Measurements from ENCODE around the gene CNGA1. TPM values are rescaled to one million over a fixed set of nuclear protein-coding genes. Genes with fewer than 3 reads are reported as not detected.

The CNGA1 gene
- total and polyA plus RNA-seq, 3 donors from 2014 or later, result 0.28 to 1.7 (median 0.47) TPM

DNA sequence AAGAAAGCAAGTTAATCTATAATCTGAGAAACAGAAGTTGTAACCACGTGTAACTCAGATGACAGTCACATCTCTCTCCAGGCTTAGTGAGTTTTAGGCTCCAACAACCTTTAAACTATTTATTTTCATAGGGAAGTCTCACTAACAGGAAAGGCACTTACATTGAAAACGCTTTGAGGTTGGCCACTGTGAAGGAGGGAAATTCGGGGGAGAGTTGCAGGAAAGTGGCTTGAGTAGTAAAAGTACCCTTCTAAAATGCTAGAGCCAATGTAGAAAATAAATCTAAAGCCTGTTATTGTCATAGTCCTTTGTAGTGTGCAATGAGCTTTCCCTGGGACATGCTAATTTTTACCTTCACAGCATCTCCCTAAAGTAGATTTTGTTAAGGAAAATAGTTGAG lies 101.1 kb downstream of the CNGA1 start:
- Histone ChIP-seq H3K9me3 (no peaks in the 10 kb centered on the region), H3K27me3 (no peaks in the 10 kb centered on the region), H3K4me3 (no peak overlapping the region), H3K4me1 (peaks cover 6% of the 10 kb centered on the region), H3K36me3 (ENCODE audit: low read depth, missing control alignments) (no peaks in the 10 kb centered on the region), H3K27ac (no peak overlapping the region)
- 40 to 43% methylated on average over 3 of the region's 3 CpGs for WGBS, 2 donors
- DNase-seq, result no peak
- intact Hi-C loops (cut with DNase I; ENCODE audit: low total_unique reads), result no loop called here
- no peak for TF ChIP-seq CTCF (IDR thresholded peaks at IDR 0.05)
- TF ChIP-seq POLR2A (IDR thresholded peaks at IDR 0.05), result no peak

GRCh38 chr4:47914926-47915237 lies 101.6 kb downstream of the CNGA1 start:
- TF ChIP-seq CTCF (IDR thresholded peaks at IDR 0.05) (no peak), POLR2A (IDR thresholded peaks at IDR 0.05) (no peak)
- WGBS, 2 donors, result 0 to 1% methylated on average over 6 of the region's 6 CpGs
- Histone ChIP-seq H3K36me3 (ENCODE audit: low read depth, missing control alignments) (no peaks in the 10 kb centered on the region), H3K27me3 (no peaks in the 10 kb centered on the region), H3K4me1 (peaks cover 6% of the 10 kb centered on the region), H3K9me3 (no peaks in the 10 kb centered on the region), H3K4me3 (peak overlapping the region; percentile 87 to 88), H3K27ac (no peak overlapping the region)
- no peak for DNase-seq
- intact Hi-C loops (cut with DNase I; ENCODE audit: low total_unique reads), result no loop called here

GRCh38 chr4:47914220-47914925 lies 102.1 kb downstream of the CNGA1 start, which contains the start of gene NFXL1:
NFXL1 (minus strand) TSS chr4:47914583; CDS start chr4:47914203, 380 bp downstream.
- Histone ChIP-seq H3K9me3 (no peaks in the 10 kb centered on the region), H3K27me3 (no peaks in the 10 kb centered on the region), H3K4me3 (peak within 1 kb of the TSS; percentile 87 to 88), H3K36me3 (ENCODE audit: low read depth, missing control alignments) (no peaks in the 10 kb centered on the region), H3K27ac (peak within 1 kb of the TSS; percentile 59 to 66), H3K4me1 (peaks cover 6% of the 10 kb centered on the region)
- DNase-seq, result peak; percentile 98
- TF ChIP-seq CTCF (IDR thresholded peaks at IDR 0.05), result no peak
- no peak for TF ChIP-seq POLR2A (IDR thresholded peaks at IDR 0.05)
- intact Hi-C loops (cut with DNase I; ENCODE audit: low total_unique reads), result no loop called here
- 0% methylated on average over 38 to 54 of the region's 55 CpGs for WGBS, 2 donors

GRCh38 chr4:47913861-47914219 lies 102.6 kb downstream of the CNGA1 start:
- H3K27ac ChIP-seq, result peak overlapping the region; percentile 59 to 66
- peak; percentile 45 for DNase-seq
- WGBS, 2 donors, result 1% methylated on average over 17 to 21 of the region's 29 CpGs
- H3K9me3 ChIP-seq, result no peaks in the 10 kb centered on the region
- H3K4me1 ChIP-seq, result peaks cover 6% of the 10 kb centered on the region
- TF ChIP-seq POLR2A (IDR thresholded peaks at IDR 0.05) (no peak), CTCF (IDR thresholded peaks at IDR 0.05) (no peak)
- H3K4me3 ChIP-seq, result peak overlapping the region; percentile 87 to 88
- H3K36me3 ChIP-seq (ENCODE audit: low read depth, missing control alignments), result no peaks in the 10 kb centered on the region
- H3K27me3 ChIP-seq, result no peaks in the 10 kb centered on the region
- intact Hi-C loops (cut with DNase I; ENCODE audit: low total_unique reads), result no loop called here

GRCh38 chr4:47913330-47913729 lies 103.2 kb downstream of the CNGA1 start:
- H3K4me3 ChIP-seq, result peak overlapping the region; percentile 87 to 88
- H3K36me3 ChIP-seq (ENCODE audit: low read depth, missing control alignments), result no peaks in the 10 kb centered on the region
- H3K4me1 ChIP-seq, result peaks cover 6% of the 10 kb centered on the region
- intact Hi-C loops (cut with DNase I; ENCODE audit: low total_unique reads), result no loop called here
- H3K27ac ChIP-seq, result no peak overlapping the region
- no peaks in the 10 kb centered on the region for H3K27me3 ChIP-seq
- no peaks in the 10 kb centered on the region for H3K9me3 ChIP-seq
- 9 to 24% methylated on average over 4 of the region's 4 CpGs for WGBS, 2 donors
- TF ChIP-seq POLR2A (IDR thresholded peaks at IDR 0.05), result no peak
- TF ChIP-seq CTCF (IDR thresholded peaks at IDR 0.05), result no peak
- DNase-seq, result no peak

Measured in testis (tissue), 3 donors.